ENCODE results near the gene BAIAP2. TPM values are rescaled to one million over a fixed set of nuclear protein-coding genes. Genes with fewer than 3 reads are reported as not detected.

Gene BAIAP2
- total RNA-seq, 1 donor from 2014 or later: 80.3 TPM

DNA sequence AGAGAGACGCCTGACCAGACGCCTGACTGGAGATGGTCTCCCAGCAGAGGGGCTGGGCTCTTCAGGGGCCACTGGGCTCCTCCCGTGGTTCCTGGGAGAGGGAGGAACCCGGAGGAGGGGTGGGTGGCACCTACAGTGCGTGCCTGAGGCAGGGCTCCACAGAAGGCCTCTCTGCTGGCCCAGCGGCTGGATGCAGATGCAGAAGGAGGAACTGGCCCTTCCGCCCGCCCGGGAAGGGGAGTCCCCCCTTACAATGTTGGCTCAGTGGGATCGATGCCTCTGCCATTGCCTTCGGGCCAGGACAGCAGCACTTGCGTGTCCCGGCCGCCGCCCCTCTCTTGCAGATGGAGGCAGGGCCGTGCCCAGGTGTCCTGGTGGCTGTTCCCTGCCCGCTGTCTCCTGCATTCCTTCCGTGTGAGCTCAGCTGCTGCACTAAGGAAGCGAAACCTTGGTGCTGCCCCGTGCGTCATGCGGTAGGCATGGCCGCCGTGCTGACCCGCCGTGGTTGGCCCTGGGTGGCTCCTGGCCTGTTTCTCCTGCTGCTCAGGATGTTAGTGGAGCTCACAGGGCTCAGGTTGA is 15.1 kb downstream of the BAIAP2 start:
- Histone ChIP-seq H3K36me3 (ENCODE audit: control insufficient read depth, insufficient read depth, low read length) (no peaks in the 10 kb centered on the region), H3K4me3 (ENCODE audit: low read depth, low read length) (no peak overlapping the region), H3K27me3 (ENCODE audit: control insufficient read depth, insufficient read depth, low read length) (no peaks in the 10 kb centered on the region)
- DNase-seq (ENCODE audit: low read depth): peak; percentile 86
- TF ChIP-seq, protein P1, sequence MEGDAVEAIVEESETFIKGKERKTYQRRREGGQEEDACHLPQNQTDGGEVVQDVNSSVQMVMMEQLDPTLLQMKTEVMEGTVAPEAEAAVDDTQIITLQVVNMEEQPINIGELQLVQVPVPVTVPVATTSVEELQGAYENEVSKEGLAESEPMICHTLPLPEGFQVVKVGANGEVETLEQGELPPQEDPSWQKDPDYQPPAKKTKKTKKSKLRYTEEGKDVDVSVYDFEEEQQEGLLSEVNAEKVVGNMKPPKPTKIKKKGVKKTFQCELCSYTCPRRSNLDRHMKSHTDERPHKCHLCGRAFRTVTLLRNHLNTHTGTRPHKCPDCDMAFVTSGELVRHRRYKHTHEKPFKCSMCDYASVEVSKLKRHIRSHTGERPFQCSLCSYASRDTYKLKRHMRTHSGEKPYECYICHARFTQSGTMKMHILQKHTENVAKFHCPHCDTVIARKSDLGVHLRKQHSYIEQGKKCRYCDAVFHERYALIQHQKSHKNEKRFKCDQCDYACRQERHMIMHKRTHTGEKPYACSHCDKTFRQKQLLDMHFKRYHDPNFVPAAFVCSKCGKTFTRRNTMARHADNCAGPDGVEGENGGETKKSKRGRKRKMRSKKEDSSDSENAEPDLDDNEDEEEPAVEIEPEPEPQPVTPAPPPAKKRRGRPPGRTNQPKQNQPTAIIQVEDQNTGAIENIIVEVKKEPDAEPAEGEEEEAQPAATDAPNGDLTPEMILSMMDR (IDR thresholded peaks at IDR 0.05; ENCODE audit: insufficient read depth, low read length, poor library complexity, severe bottlenecking): no peak

DNA sequence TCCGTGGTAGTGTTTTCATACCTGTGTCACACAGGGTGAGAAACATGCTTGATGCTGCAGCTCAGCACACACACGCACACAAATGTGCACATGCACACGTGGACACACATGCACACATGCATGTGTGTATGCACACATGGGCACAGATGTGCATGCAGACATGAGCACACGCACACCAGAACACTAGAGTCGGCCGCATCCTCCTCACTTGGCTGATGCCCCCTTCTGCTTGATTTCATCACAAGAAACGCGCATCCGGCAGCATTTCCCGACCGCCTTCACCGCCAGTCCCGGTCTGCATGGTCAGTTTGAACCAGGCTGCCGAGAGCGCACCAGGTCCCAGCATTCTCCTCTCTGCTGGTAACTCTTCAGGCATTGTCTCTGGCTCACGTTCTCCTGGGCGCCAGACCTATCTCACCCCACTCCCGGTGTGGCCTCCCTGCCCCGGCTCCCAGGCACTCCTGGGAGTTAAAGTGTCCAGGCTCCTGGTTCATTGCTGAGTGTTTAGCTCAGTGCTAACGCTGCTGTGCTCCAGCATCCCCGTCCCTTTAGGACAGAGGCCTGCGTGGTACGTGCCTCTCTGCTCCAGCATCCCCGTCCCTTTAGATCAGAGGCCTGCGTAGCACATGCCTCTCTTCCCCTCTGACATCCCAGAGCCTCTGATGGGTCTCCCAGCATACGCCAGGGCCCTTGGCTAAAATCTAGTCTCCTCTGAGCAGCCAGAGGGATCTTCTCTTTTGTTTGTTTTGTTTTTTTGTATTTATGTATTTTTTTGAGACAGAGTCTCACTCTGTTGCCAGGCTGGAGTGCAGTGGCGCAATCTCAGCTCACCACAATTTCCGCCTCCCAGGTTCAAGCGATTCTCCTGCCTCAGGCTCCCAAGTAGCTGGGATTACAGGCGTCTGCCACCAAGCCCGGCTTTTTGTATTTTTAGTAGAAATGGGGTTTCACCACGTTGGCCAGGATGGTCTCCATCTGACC is 16.0 kb downstream of the BAIAP2 start:
- DNase-seq (ENCODE audit: low read depth): no peak
- TF ChIP-seq, protein P1 (IDR thresholded peaks at IDR 0.05; ENCODE audit: insufficient read depth, low read length, poor library complexity, severe bottlenecking): no peak
- Histone ChIP-seq H3K4me3 (ENCODE audit: low read depth, low read length) (no peak overlapping the region), H3K36me3 (ENCODE audit: control insufficient read depth, insufficient read depth, low read length) (no peaks in the 10 kb centered on the region), H3K27me3 (ENCODE audit: control insufficient read depth, insufficient read depth, low read length) (no peaks in the 10 kb centered on the region)

DNA sequence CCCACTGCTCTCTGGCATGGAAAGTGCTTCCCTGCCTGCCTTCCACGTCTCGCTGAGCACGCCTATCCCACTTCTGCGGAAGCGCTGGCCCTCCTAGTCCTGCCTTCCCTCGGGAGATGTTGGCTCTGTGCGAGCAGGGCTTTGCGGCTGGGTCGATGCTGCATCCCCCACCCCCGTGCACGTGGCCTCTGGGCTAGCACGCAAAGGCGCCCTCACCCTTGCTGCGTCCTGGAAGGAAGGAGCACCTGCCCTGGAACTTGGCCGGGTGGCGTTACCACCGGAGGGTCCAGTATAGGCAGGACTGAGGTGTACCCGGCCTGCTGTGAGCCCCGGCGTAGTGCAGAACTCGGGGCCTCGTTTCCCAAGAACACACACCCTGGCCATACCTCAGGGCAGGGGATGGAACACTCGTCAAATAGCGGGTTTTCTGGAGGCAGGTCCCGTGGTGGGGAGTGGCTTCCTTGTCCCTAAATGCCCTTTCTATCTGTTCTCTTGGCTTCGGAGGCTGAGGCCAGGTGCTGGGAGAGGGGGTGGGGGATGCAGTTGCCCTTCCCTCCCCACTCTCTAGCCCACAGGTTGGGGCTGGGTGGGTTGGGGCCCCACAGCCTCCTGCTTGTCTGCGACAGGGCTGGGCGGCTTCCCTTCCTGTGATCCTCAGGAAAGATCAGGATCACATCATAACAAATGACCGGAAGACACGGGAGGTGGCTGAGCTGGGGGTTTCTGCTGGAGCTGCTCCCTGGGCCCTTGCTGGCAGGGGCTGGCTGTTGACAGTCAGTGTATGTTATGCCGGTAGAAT is 17.4 kb downstream of the BAIAP2 start:
- Histone ChIP-seq H3K36me3 (ENCODE audit: control insufficient read depth, insufficient read depth, low read length) (no peaks in the 10 kb centered on the region), H3K27me3 (ENCODE audit: control insufficient read depth, insufficient read depth, low read length) (no peaks in the 10 kb centered on the region), H3K4me3 (ENCODE audit: low read depth, low read length) (no peak overlapping the region)
- TF ChIP-seq, protein P1 (IDR thresholded peaks at IDR 0.05; ENCODE audit: insufficient read depth, low read length, poor library complexity, severe bottlenecking): no peak
- DNase-seq (ENCODE audit: low read depth): no peak

DNA sequence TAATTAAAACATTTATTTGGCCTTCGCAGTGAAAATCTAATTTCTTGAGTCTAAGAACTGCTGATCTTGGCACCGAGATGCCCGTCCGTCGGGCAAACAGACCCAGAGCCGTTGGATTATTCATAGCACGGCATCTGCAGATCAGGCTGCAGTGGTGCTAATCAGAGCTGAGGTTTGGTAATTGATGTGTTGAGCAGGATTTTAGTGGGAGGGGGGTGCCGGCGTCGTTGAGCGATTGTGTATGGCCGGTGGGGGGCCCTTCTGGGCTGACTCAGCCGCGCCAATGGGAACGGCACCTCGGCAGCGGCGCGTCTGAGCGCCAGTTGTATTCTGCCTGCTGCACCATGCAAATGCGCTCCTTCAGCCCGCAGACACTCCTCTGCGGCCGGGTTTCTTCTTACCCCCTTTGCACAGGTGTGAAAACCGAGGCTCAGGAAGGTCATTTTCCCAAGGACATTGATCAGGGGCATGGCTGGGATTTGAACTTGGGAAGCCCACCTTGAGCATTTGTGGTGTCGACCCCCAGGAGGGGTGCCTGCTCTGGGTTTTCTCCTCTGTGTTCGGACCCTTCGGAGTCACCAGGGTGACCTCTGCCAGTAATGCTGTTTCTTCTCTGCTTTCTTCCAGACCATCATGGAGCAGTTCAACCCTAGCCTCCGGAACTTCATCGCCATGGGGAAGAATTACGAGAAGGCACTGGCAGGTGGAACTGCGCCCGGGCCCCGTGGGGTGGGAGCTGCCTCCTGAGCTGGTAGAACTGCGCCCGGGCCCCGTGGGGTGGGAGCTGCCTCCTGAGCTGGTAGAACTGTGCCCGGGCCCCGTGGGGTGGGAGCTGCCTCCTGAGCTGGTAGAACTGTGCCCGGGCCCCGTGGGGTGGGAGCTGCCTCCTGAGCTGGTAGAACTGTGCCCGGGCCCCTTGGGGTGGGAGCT is 18.4 kb downstream of the BAIAP2 start:
- no peaks in the 10 kb centered on the region for H3K36me3 ChIP-seq (ENCODE audit: control insufficient read depth, insufficient read depth, low read length)
- H3K4me3 ChIP-seq (ENCODE audit: low read depth, low read length): no peak overlapping the region
- H3K27me3 ChIP-seq (ENCODE audit: control insufficient read depth, insufficient read depth, low read length): no peaks in the 10 kb centered on the region
- no peak for DNase-seq (ENCODE audit: low read depth)
- TF ChIP-seq, protein P1 (IDR thresholded peaks at IDR 0.05; ENCODE audit: insufficient read depth, low read length, poor library complexity, severe bottlenecking): no peak

DNA sequence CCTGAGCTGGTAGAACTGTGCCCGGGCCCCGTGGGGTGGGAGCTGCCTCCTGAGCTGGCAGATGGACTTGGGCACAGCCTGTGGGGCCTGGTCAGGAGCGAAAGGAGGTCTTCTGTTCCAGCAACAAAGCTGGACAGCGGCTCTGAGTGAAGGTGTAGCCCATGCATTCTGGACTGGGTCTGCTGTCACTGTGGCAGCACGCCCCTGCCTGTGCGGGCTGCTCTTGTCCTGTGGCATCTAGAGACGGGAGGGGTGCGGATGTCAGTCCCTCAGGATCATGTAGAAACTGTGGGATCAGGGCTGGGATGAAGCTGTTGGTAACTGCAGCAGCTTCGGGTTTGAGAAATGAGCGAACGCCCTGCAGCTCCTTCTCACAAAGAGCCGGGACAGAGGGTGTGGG is 19.4 kb downstream of the BAIAP2 start:
- TF ChIP-seq, protein P1 (IDR thresholded peaks at IDR 0.05; ENCODE audit: insufficient read depth, low read length, poor library complexity, severe bottlenecking): no peak
- Histone ChIP-seq H3K27me3 (ENCODE audit: control insufficient read depth, insufficient read depth, low read length) (no peaks in the 10 kb centered on the region), H3K4me3 (ENCODE audit: low read depth, low read length) (no peak overlapping the region), H3K36me3 (ENCODE audit: control insufficient read depth, insufficient read depth, low read length) (no peaks in the 10 kb centered on the region)
- no peak for DNase-seq (ENCODE audit: low read depth)
